ENCODE data around the gene ABHD2.
"Not testable (repeated sequence)": the region's sequence is repeated elsewhere in the genome, so short reads cannot be mapped to it uniquely, and the experiment has no call there.

Gene ABHD2

GRCh38 chr15:89114990-89115389 lies 26.7 kb downstream of the ABHD2 start:
- DNase-seq (ENCODE audit: low spot score in 2 of 2): no peak
- H3K36me3 Mint-ChIP-seq: peaks cover 25% of the 10 kb centered on the region
- no peak for ATAC-seq (ENCODE audit: low read depth)
- H3K9me3 Mint-ChIP-seq: no peaks in the 10 kb centered on the region
- H3K27ac Mint-ChIP-seq: no peak overlapping the region
- no peaks in the 10 kb centered on the region for H3K4me1 Mint-ChIP-seq
- no peaks in the 10 kb centered on the region for H3K27me3 Mint-ChIP-seq
- H3K4me3 Mint-ChIP-seq: no peak overlapping the region

GRCh38 chr15:89115547-89115946 lies 27.3 kb downstream of the ABHD2 start:
- no peaks in the 10 kb centered on the region for H3K9me3 Mint-ChIP-seq
- H3K36me3 Mint-ChIP-seq: peaks cover 25% of the 10 kb centered on the region
- DNase-seq (ENCODE audit: low spot score in 2 of 2) (no peak), ATAC-seq (ENCODE audit: low read depth) (no peak)
- no peak overlapping the region for H3K27ac Mint-ChIP-seq
- H3K4me1 Mint-ChIP-seq: no peaks in the 10 kb centered on the region
- no peak overlapping the region for H3K4me3 Mint-ChIP-seq
- H3K27me3 Mint-ChIP-seq: no peaks in the 10 kb centered on the region

GRCh38 chr15:89116404-89116803 lies 28.1 kb downstream of the ABHD2 start:
- ATAC-seq (ENCODE audit: low read depth): no peak
- Mint-ChIP-seq H3K27me3 (no peaks in the 10 kb centered on the region), H3K9me3 (no peaks in the 10 kb centered on the region), H3K4me3 (no peak overlapping the region), H3K4me1 (no peaks in the 10 kb centered on the region), H3K36me3 (peaks cover 29% of the 10 kb centered on the region), H3K27ac (no peak overlapping the region)
- no peak for DNase-seq (ENCODE audit: low spot score in 2 of 2)

GRCh38 chr15:89117790-89118189 lies 29.5 kb downstream of the ABHD2 start:
- Mint-ChIP-seq H3K4me1 (no peaks in the 10 kb centered on the region), H3K9me3 (no peaks in the 10 kb centered on the region), H3K4me3 (no peak overlapping the region), H3K27me3 (no peaks in the 10 kb centered on the region), H3K27ac (no peak overlapping the region), H3K36me3 (peaks cover 38% of the 10 kb centered on the region)
- DNase-seq (ENCODE audit: low spot score in 2 of 2): no peak
- no peak for ATAC-seq (ENCODE audit: low read depth)

- H3K9me3 Mint-ChIP-seq: no peaks in the 10 kb centered on the region
- H3K4me3 Mint-ChIP-seq: no peak overlapping the region
- no peaks in the 10 kb centered on the region for H3K27me3 Mint-ChIP-seq
- no peak for ATAC-seq (ENCODE audit: low read depth)
- no peak overlapping the region for H3K27ac Mint-ChIP-seq
- no peak for DNase-seq (ENCODE audit: low spot score in 2 of 2)
- H3K36me3 Mint-ChIP-seq: peaks cover 42% of the 10 kb centered on the region
- H3K4me1 Mint-ChIP-seq: no peaks in the 10 kb centered on the region
Observed at GRCh38 chr15:89118481-89118989, 30.3 kb downstream of the ABHD2 start.

GRCh38 chr15:89119489-89120478 lies 31.5 kb downstream of the ABHD2 start:
- H3K27me3 Mint-ChIP-seq: no peaks in the 10 kb centered on the region
- no peaks in the 10 kb centered on the region for H3K9me3 Mint-ChIP-seq
- DNase-seq (ENCODE audit: low spot score in 2 of 2) (no peak), ATAC-seq (ENCODE audit: low read depth) (no peak)
- no peak overlapping the region for H3K4me3 Mint-ChIP-seq
- H3K27ac Mint-ChIP-seq: no peak overlapping the region
- H3K36me3 Mint-ChIP-seq: peaks cover 44% of the 10 kb centered on the region
- no peaks in the 10 kb centered on the region for H3K4me1 Mint-ChIP-seq

GRCh38 chr15:89120479-89121000 lies 32.3 kb downstream of the ABHD2 start:
- DNase-seq (ENCODE audit: low spot score in 2 of 2); ATAC-seq (ENCODE audit: low read depth); H3K27me3 Mint-ChIP-seq; H3K4me3 Mint-ChIP-seq; H3K27ac Mint-ChIP-seq; H3K4me1 Mint-ChIP-seq; H3K9me3 Mint-ChIP-seq: not testable (repeated sequence)
- peaks cover 41% of the 10 kb centered on the region for H3K36me3 Mint-ChIP-seq

- H3K36me3 Mint-ChIP-seq: peaks cover 48% of the 10 kb centered on the region
- no peaks in the 10 kb centered on the region for H3K4me1 Mint-ChIP-seq
- ATAC-seq (ENCODE audit: low read depth) (no peak), DNase-seq (ENCODE audit: low spot score in 2 of 2) (no peak)
- no peak overlapping the region for H3K4me3 Mint-ChIP-seq
- H3K27me3 Mint-ChIP-seq: no peaks in the 10 kb centered on the region
- no peaks in the 10 kb centered on the region for H3K9me3 Mint-ChIP-seq
- H3K27ac Mint-ChIP-seq: no peak overlapping the region
Observed at GRCh38 chr15:89121414-89121813, 33.2 kb downstream of the ABHD2 start.

GRCh38 chr15:89122505-89123180 lies 34.4 kb downstream of the ABHD2 start:
- H3K27ac Mint-ChIP-seq: no peak overlapping the region
- H3K4me1 Mint-ChIP-seq: no peaks in the 10 kb centered on the region
- DNase-seq (ENCODE audit: low spot score in 2 of 2) (no peak), ATAC-seq (ENCODE audit: low read depth) (no peak)
- no peaks in the 10 kb centered on the region for H3K27me3 Mint-ChIP-seq
- no peaks in the 10 kb centered on the region for H3K9me3 Mint-ChIP-seq
- H3K36me3 Mint-ChIP-seq: peaks cover 41% of the 10 kb centered on the region
- H3K4me3 Mint-ChIP-seq: no peak overlapping the region

- no peaks in the 10 kb centered on the region for H3K27me3 Mint-ChIP-seq
- ATAC-seq (ENCODE audit: low read depth) (no peak), DNase-seq (ENCODE audit: low spot score in 2 of 2) (no peak)
- H3K4me1 Mint-ChIP-seq: no peaks in the 10 kb centered on the region
- H3K9me3 Mint-ChIP-seq: no peaks in the 10 kb centered on the region
- H3K4me3 Mint-ChIP-seq: no peak overlapping the region
- H3K36me3 Mint-ChIP-seq: peaks cover 38% of the 10 kb centered on the region
- no peak overlapping the region for H3K27ac Mint-ChIP-seq
Observed at GRCh38 chr15:89123181-89123525, 34.9 kb downstream of the ABHD2 start.

- Mint-ChIP-seq H3K27ac (no peak overlapping the region), H3K36me3 (peaks cover 31% of the 10 kb centered on the region), H3K4me3 (no peak overlapping the region), H3K4me1 (no peaks in the 10 kb centered on the region), H3K9me3 (no peaks in the 10 kb centered on the region), H3K27me3 (no peaks in the 10 kb centered on the region)
- ATAC-seq (ENCODE audit: low read depth) (no peak), DNase-seq (ENCODE audit: low spot score in 2 of 2) (no peak)
Observed at GRCh38 chr15:89125088-89125826, 37.0 kb downstream of the ABHD2 start.

- Mint-ChIP-seq H3K4me3 (no peak overlapping the region), H3K27ac (no peak overlapping the region), H3K4me1 (peaks cover 2% of the 10 kb centered on the region), H3K9me3 (no peaks in the 10 kb centered on the region), H3K36me3 (peaks cover 32% of the 10 kb centered on the region), H3K27me3 (no peaks in the 10 kb centered on the region)
- DNase-seq (ENCODE audit: low spot score in 2 of 2): no peak
- no peak for ATAC-seq (ENCODE audit: low read depth)
Observed at GRCh38 chr15:89126009-89126408, 37.8 kb downstream of the ABHD2 start.

GRCh38 chr15:89127054-89127702 lies 38.9 kb downstream of the ABHD2 start:
- Mint-ChIP-seq H3K27ac (no peak overlapping the region), H3K4me1 (peaks cover 6% of the 10 kb centered on the region), H3K9me3 (no peaks in the 10 kb centered on the region), H3K4me3 (no peak overlapping the region), H3K27me3 (no peaks in the 10 kb centered on the region), H3K36me3 (peaks cover 32% of the 10 kb centered on the region)
- ATAC-seq (ENCODE audit: low read depth) (no peak), DNase-seq (ENCODE audit: low spot score in 2 of 2) (no peak)

Data from memory B cell (primary cell).